Measurements from ENCODE around the gene GAPVD1. TPM values are rescaled to one million over a fixed set of nuclear protein-coding genes. Genes with fewer than 3 reads are reported as not detected.
"Not testable (repeated sequence)": the region's sequence is repeated elsewhere in the genome, so short reads cannot be mapped to it uniquely, and the experiment has no call there.

GAPVD1 gene
- total RNA-seq, 2 donors from 2014 or later, result 44.4 to 48.4 TPM

DNA sequence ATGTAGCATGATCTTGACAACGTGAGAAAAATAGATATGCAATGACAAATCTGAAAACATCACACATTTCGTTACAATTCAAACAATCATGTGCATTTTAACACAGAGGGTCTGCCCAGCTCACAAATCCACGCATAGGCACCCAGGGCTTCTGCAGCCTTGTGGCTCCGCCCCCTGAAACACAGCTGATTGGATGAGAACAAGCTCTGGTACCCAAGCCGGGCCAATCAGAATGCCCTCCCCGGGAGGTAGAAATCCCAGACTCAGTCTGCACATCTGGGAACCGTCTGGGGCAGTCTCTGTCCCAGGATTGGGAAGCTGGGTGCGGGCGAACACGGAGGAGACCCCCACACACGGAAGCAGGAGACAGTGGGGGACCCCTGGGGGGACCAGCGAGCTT is 137.5 kb downstream of the GAPVD1 start:
- H3K27ac Mint-ChIP-seq, result no peak overlapping the region
- Histone ChIP-seq H3K4me1 (ENCODE audit: control insufficient read depth, insufficient read depth, low read length) (no peaks in the 10 kb centered on the region), H3K9ac (ENCODE audit: extremely low read depth, low read length, poor library complexity, severe bottlenecking) (no peak overlapping the region), H3K36me3 (ENCODE audit: control insufficient read depth, insufficient read depth, low read length) (no peaks in the 10 kb centered on the region), H3K27ac (ENCODE audit: low read depth, low read length) (no peak overlapping the region), H3K4me3 (ENCODE audit: low read length) (no peak overlapping the region), H3K9me3 (ENCODE audit: control insufficient read depth, low read length) (no peaks in the 10 kb centered on the region), H3K27me3 (ENCODE audit: control insufficient read depth, insufficient read depth, low read length, poor library complexity, severe bottlenecking) (no peaks in the 10 kb centered on the region)
- no peaks in the 10 kb centered on the region for H3K36me3 Mint-ChIP-seq (ENCODE audit: low read depth)
- peaks cover 3% of the 10 kb centered on the region for H3K4me1 Mint-ChIP-seq
- no peaks in the 10 kb centered on the region for H3K27me3 Mint-ChIP-seq (ENCODE audit: insufficient read depth)
- no peak overlapping the region for H3K4me3 Mint-ChIP-seq
- no peaks in the 10 kb centered on the region for H3K9me3 Mint-ChIP-seq
- TF ChIP-seq, protein P1, sequence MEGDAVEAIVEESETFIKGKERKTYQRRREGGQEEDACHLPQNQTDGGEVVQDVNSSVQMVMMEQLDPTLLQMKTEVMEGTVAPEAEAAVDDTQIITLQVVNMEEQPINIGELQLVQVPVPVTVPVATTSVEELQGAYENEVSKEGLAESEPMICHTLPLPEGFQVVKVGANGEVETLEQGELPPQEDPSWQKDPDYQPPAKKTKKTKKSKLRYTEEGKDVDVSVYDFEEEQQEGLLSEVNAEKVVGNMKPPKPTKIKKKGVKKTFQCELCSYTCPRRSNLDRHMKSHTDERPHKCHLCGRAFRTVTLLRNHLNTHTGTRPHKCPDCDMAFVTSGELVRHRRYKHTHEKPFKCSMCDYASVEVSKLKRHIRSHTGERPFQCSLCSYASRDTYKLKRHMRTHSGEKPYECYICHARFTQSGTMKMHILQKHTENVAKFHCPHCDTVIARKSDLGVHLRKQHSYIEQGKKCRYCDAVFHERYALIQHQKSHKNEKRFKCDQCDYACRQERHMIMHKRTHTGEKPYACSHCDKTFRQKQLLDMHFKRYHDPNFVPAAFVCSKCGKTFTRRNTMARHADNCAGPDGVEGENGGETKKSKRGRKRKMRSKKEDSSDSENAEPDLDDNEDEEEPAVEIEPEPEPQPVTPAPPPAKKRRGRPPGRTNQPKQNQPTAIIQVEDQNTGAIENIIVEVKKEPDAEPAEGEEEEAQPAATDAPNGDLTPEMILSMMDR (conservative IDR thresholded peaks at IDR 0.05), result no peak
- no peak for DNase-seq
- WGBS, 2 experiments (ENCODE audit: insufficient coverage in 1 of 2, insufficient read length in 1 of 2), result 93 to 98% methylated on average over 8 to 12 of the region's 12 CpGs

DNA sequence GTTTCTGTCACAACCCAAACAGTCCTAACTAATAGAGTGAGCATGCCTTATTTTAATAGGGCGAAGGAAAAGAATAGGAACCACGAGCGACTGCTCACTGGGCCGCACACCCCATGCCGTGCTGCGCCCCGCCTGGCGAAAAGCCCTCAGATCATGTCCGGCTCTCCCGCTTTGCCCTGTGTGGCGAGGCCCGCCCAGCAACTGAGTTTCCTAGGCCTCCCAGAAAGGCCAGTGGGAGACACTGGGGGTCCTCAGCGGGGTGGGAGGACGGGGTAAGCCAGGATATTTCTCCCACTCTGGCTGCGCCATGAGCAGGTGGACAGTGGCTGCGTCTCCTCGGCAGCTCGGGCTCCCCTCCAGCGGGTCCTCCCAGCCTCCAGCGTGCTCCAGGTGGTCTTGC is 138.0 kb downstream of the GAPVD1 start:
- Mint-ChIP-seq H3K27me3 (ENCODE audit: insufficient read depth) (no peaks in the 10 kb centered on the region), H3K4me1 (peaks cover 3% of the 10 kb centered on the region), H3K36me3 (ENCODE audit: low read depth) (no peaks in the 10 kb centered on the region), H3K27ac (no peak overlapping the region), H3K4me3 (no peak overlapping the region), H3K9me3 (no peaks in the 10 kb centered on the region)
- Histone ChIP-seq H3K27ac (ENCODE audit: low read depth, low read length) (no peak overlapping the region), H3K4me3 (ENCODE audit: low read length) (no peak overlapping the region), H3K9ac (ENCODE audit: extremely low read depth, low read length, poor library complexity, severe bottlenecking) (no peak overlapping the region), H3K27me3 (ENCODE audit: control insufficient read depth, insufficient read depth, low read length, poor library complexity, severe bottlenecking) (no peaks in the 10 kb centered on the region), H3K4me1 (ENCODE audit: control insufficient read depth, insufficient read depth, low read length) (no peaks in the 10 kb centered on the region), H3K36me3 (ENCODE audit: control insufficient read depth, insufficient read depth, low read length) (no peaks in the 10 kb centered on the region), H3K9me3 (ENCODE audit: control insufficient read depth, low read length) (no peaks in the 10 kb centered on the region)
- 93% methylated on average over 16 to 20 of the region's 20 CpGs for WGBS, 2 experiments (ENCODE audit: insufficient coverage in 1 of 2, insufficient read length in 1 of 2)
- TF ChIP-seq, protein P1 (conservative IDR thresholded peaks at IDR 0.05), result no peak
- no peak for DNase-seq

DNA sequence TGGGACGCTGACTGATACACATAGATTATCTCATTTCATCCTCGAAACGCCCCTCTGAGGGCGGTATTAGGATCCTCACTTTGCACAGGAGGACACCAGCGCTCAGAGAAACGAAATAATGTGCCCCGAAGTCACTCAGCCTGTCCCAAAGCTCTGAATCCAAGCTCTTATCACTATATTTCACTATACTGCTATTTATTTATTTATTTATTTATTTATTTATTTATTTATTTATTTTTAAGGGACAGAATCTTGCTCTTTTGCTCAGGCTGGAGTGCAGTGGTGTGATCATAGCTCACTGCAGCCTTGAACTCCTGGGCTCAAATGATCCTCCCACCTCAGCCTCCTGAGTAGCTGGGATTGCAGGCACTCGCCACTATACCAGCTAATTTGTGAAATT is 138.6 kb downstream of the GAPVD1 start:
- H3K27me3 Mint-ChIP-seq (ENCODE audit: insufficient read depth); H3K4me1 Mint-ChIP-seq; H3K27ac ChIP-seq (ENCODE audit: low read depth, low read length); H3K27me3 ChIP-seq (ENCODE audit: control insufficient read depth, insufficient read depth, low read length, poor library complexity, severe bottlenecking); H3K9ac ChIP-seq (ENCODE audit: extremely low read depth, low read length, poor library complexity, severe bottlenecking); H3K4me3 ChIP-seq (ENCODE audit: low read length); H3K4me1 ChIP-seq (ENCODE audit: control insufficient read depth, insufficient read depth, low read length); DNase-seq; H3K9me3 Mint-ChIP-seq; H3K4me3 Mint-ChIP-seq; H3K27ac Mint-ChIP-seq; H3K9me3 ChIP-seq (ENCODE audit: control insufficient read depth, low read length); H3K36me3 Mint-ChIP-seq (ENCODE audit: low read depth); H3K36me3 ChIP-seq (ENCODE audit: control insufficient read depth, insufficient read depth, low read length): not testable (repeated sequence)
- WGBS, 2 experiments (ENCODE audit: insufficient coverage in 1 of 2, insufficient read length in 1 of 2), result 90 to 94% methylated on average over 3 to 8 of the region's 8 CpGs
